NCI-H526 (cell line): Measurements from ENCODE around the gene SH3D19.

Experiments used
- DNase-seq, 2 experiments: peaks; one replicate each; lab custom pipeline; 2025; lab: John Stamatoyannopoulos, UW

SH3D19 gene

GRCh38 chr4:151195801-151196200, 129.6 kb downstream of the SH3D19 start:
- DNase-seq = no peak

- no peak for DNase-seq
Observed at GRCh38 chr4:151193414-151193813, 132.0 kb downstream of the SH3D19 start.

- no peak for DNase-seq
Observed at GRCh38 chr4:151192556-151193235, 132.7 kb downstream of the SH3D19 start.

GRCh38 chr4:151184523-151185458, 140.6 kb downstream of the SH3D19 start:
- DNase-seq = no peak

GRCh38 chr4:151182455-151182996, 142.9 kb downstream of the SH3D19 start:
- no peak for DNase-seq

GRCh38 chr4:151176685-151177084, 148.7 kb downstream of the SH3D19 start:
- DNase-seq = no peak

GRCh38 chr4:151175754-151176631, 149.4 kb downstream of the SH3D19 start:
- no peak for DNase-seq

GRCh38 chr4:151175233-151175632, 150.2 kb downstream of the SH3D19 start:
- no peak for DNase-seq

- DNase-seq = no peak
Observed at GRCh38 chr4:151174784-151175183, 150.6 kb downstream of the SH3D19 start.

GRCh38 chr4:151173871-151174270, 151.5 kb downstream of the SH3D19 start:
- DNase-seq = no peak

- DNase-seq = no peak
Observed at GRCh38 chr4:151169900-151170299, 155.5 kb downstream of the SH3D19 start.

- DNase-seq = no peak
Observed at GRCh38 chr4:151169223-151169622, 156.2 kb downstream of the SH3D19 start.

- DNase-seq = no peak
Observed at GRCh38 chr4:151167561-151167960, 157.8 kb downstream of the SH3D19 start.

- DNase-seq = peak; percentile 74 to 83
Observed at GRCh38 chr4:151166636-151167035, 158.8 kb downstream of the SH3D19 start.

- DNase-seq = no peak
Observed at GRCh38 chr4:151165205-151166000, 160.0 kb downstream of the SH3D19 start.

GRCh38 chr4:151163855-151164254, 161.6 kb downstream of the SH3D19 start:
- DNase-seq = no peak

GRCh38 chr4:151158979-151159378, 166.4 kb downstream of the SH3D19 start:
- no peak for DNase-seq

GRCh38 chr4:151157543-151157942, 167.9 kb downstream of the SH3D19 start:
- no peak for DNase-seq

- DNase-seq = no peak
Observed at GRCh38 chr4:151153585-151153984, 171.8 kb downstream of the SH3D19 start.

- DNase-seq = no peak
Observed at GRCh38 chr4:151152028-151152427, 173.4 kb downstream of the SH3D19 start.
